ENCODE data around the gene LRTM2. TPM values are rescaled to one million over a fixed set of nuclear protein-coding genes. Genes with fewer than 3 reads are reported as not detected.

The LRTM2 gene
- total and polyA plus RNA-seq, 2 of the 4 experiments (the other 2 are of a cell fraction): not detected

DNA sequence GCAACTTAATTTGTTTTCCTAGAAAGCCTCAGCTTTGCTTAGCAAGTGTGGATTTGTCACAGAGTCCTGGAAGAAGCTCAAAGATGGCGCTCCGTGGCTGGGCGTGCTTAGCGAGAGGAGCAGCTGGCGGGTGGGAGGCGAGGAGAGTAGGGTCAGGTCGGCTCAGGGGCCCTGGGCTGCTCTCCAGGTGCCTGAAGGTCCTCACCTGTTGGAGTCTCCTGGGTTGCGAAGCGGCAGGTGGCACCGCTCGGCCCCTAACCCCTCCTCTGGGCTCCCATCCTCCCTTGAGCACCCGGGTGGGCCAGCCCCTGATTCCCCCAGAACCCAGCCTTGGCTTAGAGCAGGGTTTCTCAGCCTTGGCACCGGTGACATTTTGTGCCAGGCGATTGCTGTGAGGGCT lies 25.1 kb downstream of the LRTM2 start:
- ChIA-PET CTCF (no interaction called here), POLR2A (ENCODE audit: unreplicated experiment) (no interaction called here)
- H3K9me3 ChIP-seq (ENCODE audit: control insufficient read depth, insufficient read depth, low read length): no peaks in the 10 kb centered on the region
- no peak overlapping the region for H4K91ac ChIP-seq (ENCODE audit: insufficient read depth, low read depth, low read length)
- H3K23ac ChIP-seq (ENCODE audit: low read depth, low read length): no peak overlapping the region
- 71% methylated on average over 4 of the region's 14 CpGs; no CpG with 5 or more reads in 1 of the 2 experiments for WGBS, 2 experiments (ENCODE audit: extremely low coverage in 2 of 2, insufficient read length in 1 of 2)
- H3K4me3 ChIP-seq (ENCODE audit: insufficient read depth, low read depth, low read length): no peak overlapping the region
- no peak overlapping the region for H2BK120ac ChIP-seq (ENCODE audit: low read depth, low read length)
- H3K18ac ChIP-seq (ENCODE audit: low read depth, low read length): no peak overlapping the region
- H3K56ac ChIP-seq (ENCODE audit: extremely low read depth, insufficient read depth, low read length): no peak overlapping the region
- peaks cover 74% of the 10 kb centered on the region for H3K27me3 ChIP-seq (ENCODE audit: control insufficient read depth, insufficient read depth, low read length)
- in situ Hi-C loops (cut with MboI; ENCODE audit: low sequenced_read_pairs): no loop called here
- no peaks in the 10 kb centered on the region for H3K9me1 ChIP-seq (ENCODE audit: insufficient read depth, low read length)
- H3K27ac ChIP-seq (ENCODE audit: insufficient read depth, low read length): no peak overlapping the region
- no peaks in the 10 kb centered on the region for H4K20me1 ChIP-seq (ENCODE audit: insufficient read depth, low read length)
- ATAC-seq (ENCODE audit: low read depth) (no peak), DNase-seq (no peak)
- no peak overlapping the region for H3K14ac ChIP-seq (replicated peaks; ENCODE audit: low read depth, low read length)
- no peak overlapping the region for H2BK5ac ChIP-seq (ENCODE audit: low read depth, low read length, poor library complexity, severe bottlenecking)
- H4K8ac ChIP-seq (ENCODE audit: low read depth in 2 of 2, low read length in 2 of 2): no peak overlapping the region
- no peak overlapping the region for H2BK15ac ChIP-seq (ENCODE audit: low read depth, low read length)
- dilution Hi-C loops (cut with HindIII; ENCODE audit: low sequenced_read_pairs, unreplicated experiment): no loop called here
- H3K9ac ChIP-seq (ENCODE audit: low read depth, low read length): no peak overlapping the region
- H2BK20ac ChIP-seq (ENCODE audit: low read depth, low read length): no peak overlapping the region
- TF ChIP-seq FOS (IDR thresholded peaks at IDR 0.05; ENCODE audit: low read depth, low read length): no peak
- TF ChIP-seq CHD1 (IDR thresholded peaks at IDR 0.05; ENCODE audit: low read depth, low read length): no peak
- no peak for TF ChIP-seq MAFK (IDR thresholded peaks at IDR 0.05; ENCODE audit: low read depth, low read length)
- TF ChIP-seq, protein P1, sequence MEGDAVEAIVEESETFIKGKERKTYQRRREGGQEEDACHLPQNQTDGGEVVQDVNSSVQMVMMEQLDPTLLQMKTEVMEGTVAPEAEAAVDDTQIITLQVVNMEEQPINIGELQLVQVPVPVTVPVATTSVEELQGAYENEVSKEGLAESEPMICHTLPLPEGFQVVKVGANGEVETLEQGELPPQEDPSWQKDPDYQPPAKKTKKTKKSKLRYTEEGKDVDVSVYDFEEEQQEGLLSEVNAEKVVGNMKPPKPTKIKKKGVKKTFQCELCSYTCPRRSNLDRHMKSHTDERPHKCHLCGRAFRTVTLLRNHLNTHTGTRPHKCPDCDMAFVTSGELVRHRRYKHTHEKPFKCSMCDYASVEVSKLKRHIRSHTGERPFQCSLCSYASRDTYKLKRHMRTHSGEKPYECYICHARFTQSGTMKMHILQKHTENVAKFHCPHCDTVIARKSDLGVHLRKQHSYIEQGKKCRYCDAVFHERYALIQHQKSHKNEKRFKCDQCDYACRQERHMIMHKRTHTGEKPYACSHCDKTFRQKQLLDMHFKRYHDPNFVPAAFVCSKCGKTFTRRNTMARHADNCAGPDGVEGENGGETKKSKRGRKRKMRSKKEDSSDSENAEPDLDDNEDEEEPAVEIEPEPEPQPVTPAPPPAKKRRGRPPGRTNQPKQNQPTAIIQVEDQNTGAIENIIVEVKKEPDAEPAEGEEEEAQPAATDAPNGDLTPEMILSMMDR (conservative IDR thresholded peaks at IDR 0.05; ENCODE audit: low read depth, low read length): no peak
- no peaks in the 10 kb centered on the region for H3K79me1 ChIP-seq (ENCODE audit: low read depth in 1 of 2, low read length in 2 of 2)
- H3K4me2 ChIP-seq (ENCODE audit: low read depth, low read length): no peak overlapping the region
- no peak overlapping the region for H4K5ac ChIP-seq (ENCODE audit: low read depth, low read length)
- no TSS peak for BruUV-seq (replicated peaks)
- H3K4me1 ChIP-seq (ENCODE audit: control insufficient read depth, insufficient read depth, low read length): no peaks in the 10 kb centered on the region
- intact Hi-C loops (cut with micrococcal nuclease): no loop called here
- no peak overlapping the region for H2AK9ac ChIP-seq (replicated peaks; ENCODE audit: low read depth, low read length, poor library complexity)
- H2AK5ac ChIP-seq (ENCODE audit: low read depth, low read length): no peak overlapping the region
- H3K4ac ChIP-seq (ENCODE audit: low read depth, low read length): no peak overlapping the region
- H2AFZ ChIP-seq (replicated peaks; ENCODE audit: low read length, poor library complexity): no peak overlapping the region
- no peaks in the 10 kb centered on the region for H3K36me3 ChIP-seq (ENCODE audit: control insufficient read depth, insufficient read depth, low read length)

Measured in IMR-90 (cell line).